Iris pigment epithelial cell (primary cell): Measurements from ENCODE around the gene GBA3.

Experiments
- DNase-seq: peaks from one replicate; pipeline ENCODE4 v3.0.0-alpha.2; 2011; ENCODE audit warnings: low read depth

Gene GBA3

GRCh38 chr4:22787753-22788375, 95.1 kb downstream of the GBA3 start:
- DNase-seq = no peak

- no peak for DNase-seq
Measured at GRCh38 chr4:22790631-22791030, 97.9 kb downstream of the GBA3 start.

- no peak for DNase-seq
Measured at GRCh38 chr4:22794732-22795131, 102.0 kb downstream of the GBA3 start.

GRCh38 chr4:22801391-22801790, 108.7 kb downstream of the GBA3 start:
- no peak for DNase-seq

GRCh38 chr4:22802876-22803275, 110.1 kb downstream of the GBA3 start:
- DNase-seq = no peak

GRCh38 chr4:22803512-22803911, 110.8 kb downstream of the GBA3 start:
- no peak for DNase-seq

- no peak for DNase-seq
Measured at GRCh38 chr4:22814906-22815305, 122.2 kb downstream of the GBA3 start.

GRCh38 chr4:22824091-22824490, 131.4 kb downstream of the GBA3 start:
- DNase-seq = no peak

- no peak for DNase-seq
Measured at GRCh38 chr4:22842360-22843018, 149.8 kb downstream of the GBA3 start.

GRCh38 chr4:22848332-22848731, 155.6 kb downstream of the GBA3 start:
- no peak for DNase-seq

- no peak for DNase-seq
Measured at GRCh38 chr4:22850055-22850454, 157.3 kb downstream of the GBA3 start.

- DNase-seq = no peak
Measured at GRCh38 chr4:22850630-22851029, 157.9 kb downstream of the GBA3 start.

GRCh38 chr4:22857411-22857810, 164.7 kb downstream of the GBA3 start:
- no peak for DNase-seq

GRCh38 chr4:22859318-22859717, 166.6 kb downstream of the GBA3 start:
- DNase-seq = no peak
